Head of caudate nucleus (tissue), 42 donors: ENCODE results near the gene ARHGAP21.

Experiments used
- DNase-seq, 42 donors: peaks; one replicate each; pipeline versions ENCODE4 v3.0.0 to v3.0.0-alpha.2; 2020 to 2021; ENCODE audit warnings: mixed read lengths in 7 of 42
- intact Hi-C: fragments of 100-400 bp; cut with DNase I; formaldehyde crosslinking; loops from one replicate; pipeline ENCODE4 v1.15.0; 2022

ARHGAP21 gene

DNA sequence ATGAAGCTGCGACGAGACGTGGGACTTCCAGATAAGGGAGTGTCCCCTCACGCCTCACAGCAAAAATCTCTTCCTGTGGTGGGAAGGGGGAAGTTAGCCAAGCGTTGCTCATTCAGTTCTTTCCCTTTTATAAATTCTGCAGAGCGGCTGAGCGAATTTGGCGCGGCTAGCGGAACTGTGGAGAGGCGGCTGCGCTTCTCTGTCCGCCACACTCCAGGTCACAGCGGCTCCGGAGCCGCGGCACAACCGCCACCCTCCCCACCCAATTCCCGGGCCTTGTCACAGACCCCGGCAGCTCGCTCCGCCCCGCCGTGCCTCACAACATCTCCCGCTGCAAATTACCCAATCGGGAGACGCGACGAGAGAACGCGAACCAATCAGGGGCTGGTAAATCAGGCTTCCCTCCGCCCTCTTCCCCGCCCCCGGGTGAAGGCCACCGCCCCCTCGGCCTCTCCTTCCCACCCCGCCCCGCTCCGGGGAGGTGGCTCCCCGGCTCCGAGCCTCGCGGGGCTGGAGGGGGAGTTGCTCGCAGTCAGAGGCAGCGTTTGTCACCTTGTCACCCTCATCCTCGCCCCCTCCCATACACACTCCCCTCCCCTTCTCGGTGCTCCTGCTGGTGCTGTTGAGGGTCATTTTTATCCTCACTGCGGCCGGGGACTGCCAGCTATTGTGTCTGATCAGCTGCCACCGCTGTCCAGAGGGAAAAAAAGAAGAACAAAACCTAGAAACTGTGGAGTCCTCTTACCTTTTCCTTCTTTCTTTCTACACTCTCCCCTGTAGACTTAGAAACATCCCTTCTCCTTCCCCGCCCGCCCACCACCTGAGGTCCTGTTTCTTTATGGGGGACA, 918 bp upstream of the ARHGAP21 start:
- DNase-seq: peak; percentile 98 to 100 (median 99)
- intact Hi-C loops: loop anchor here (5.0 to 10.0 kb wide), 4 partner anchors 80 to 293 kb away; partner anchors contain the start of genes ENKUR, PRTFDC1 and THNSL1

DNA sequence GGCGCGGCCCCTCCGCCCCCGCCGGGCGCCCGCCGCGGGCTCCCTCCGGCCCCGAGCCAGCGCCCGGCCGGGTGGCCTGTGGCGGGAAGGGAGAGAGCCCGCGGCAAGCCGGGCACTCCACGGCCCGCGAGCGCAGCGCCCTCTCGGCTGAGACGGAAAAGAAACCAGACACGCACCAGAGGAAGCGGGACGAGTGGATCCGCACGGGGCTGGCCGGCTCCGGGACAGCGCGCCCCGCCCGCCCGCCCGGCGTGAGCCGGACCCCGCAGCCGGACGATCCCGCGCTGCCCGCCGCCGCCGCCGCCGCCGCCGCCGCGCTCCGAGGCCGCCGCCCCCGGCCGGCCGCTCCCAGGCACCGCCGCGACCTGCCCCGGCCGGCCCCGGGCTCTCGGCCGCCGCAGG, 300 bp downstream of the ARHGAP21 start:
- DNase-seq: peak in 6 of 42 donors; percentile 23 to 81 (median 61)
- intact Hi-C loops: loop anchor here (5.0 to 10.0 kb wide), 4 partner anchors 79 to 294 kb away; partner anchors contain the start of genes ENKUR, PRTFDC1 and THNSL1

DNA sequence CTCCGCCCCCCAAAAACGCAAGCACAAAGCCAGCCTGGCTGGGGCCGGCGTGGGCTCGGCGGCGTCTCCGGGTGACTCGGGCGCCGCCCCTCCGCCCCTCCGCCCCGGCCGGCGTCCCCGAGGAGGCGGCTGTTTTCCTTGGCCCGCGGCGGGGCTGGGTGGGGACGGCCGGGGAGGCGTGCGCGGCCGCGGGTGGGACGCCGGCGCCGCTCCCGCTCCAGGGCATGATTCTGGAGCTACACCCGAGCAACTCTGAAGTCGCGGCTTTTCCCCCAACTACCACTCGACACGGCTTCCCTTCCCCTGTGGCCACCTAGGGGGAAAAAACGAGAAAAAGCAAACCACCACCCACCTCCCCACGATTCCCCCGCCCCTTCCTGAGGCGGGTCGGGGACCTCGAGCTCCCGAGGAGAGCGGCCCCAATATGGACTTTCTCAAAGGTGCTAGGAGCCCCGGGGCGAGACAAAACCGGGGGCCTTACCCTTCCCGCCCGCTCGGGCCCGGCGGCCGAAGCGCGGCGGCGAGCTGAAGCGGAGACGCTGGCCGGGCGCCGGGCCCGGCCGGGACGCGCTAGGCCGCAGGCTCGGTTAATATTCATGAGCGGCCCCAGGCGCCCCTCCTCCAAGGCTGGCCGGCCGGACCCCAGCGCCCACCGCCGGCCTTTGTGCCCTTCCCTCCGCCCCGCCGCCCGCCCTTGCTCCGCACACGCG, 856 bp downstream of the ARHGAP21 start:
- DNase-seq: peak in 40 of 42 donors; percentile 31 to 87 (median 66)
- intact Hi-C loops: loop anchor here (5.0 to 10.0 kb wide), 4 partner anchors 78 to 294 kb away; partner anchors contain the start of genes ENKUR, PRTFDC1 and THNSL1

DNA sequence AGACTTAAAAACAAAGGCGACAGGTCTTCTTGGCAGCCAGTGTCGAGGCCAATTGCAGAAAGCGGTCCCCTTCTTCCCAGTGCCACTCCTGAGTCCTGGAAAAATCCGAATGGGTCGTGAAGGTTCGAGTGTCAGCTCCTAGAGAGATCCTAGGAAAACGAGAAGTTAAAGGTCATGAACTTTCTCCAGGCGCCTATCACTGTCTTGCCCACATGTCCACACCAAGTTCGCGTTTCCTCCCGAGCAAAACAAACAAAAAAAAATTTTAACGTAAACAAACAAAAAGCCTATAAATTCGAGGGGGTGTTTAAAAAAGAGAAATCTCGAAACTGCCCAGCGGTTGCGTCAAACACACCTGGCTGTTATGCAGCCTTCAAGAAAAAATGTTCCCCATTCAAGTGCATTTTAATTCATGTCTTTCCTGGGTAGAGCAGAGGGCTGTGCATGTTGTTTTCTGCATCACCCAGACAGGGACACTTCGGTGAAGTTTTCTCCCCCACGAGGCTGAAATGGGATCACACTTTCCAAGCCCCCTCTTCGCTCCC, 1.5 kb downstream of the ARHGAP21 start:
- intact Hi-C loops: loop anchor here (5.0 to 10.0 kb wide), 4 partner anchors 77 to 295 kb away; partner anchors contain the start of genes ENKUR, PRTFDC1 and THNSL1
- no peak for DNase-seq

DNA sequence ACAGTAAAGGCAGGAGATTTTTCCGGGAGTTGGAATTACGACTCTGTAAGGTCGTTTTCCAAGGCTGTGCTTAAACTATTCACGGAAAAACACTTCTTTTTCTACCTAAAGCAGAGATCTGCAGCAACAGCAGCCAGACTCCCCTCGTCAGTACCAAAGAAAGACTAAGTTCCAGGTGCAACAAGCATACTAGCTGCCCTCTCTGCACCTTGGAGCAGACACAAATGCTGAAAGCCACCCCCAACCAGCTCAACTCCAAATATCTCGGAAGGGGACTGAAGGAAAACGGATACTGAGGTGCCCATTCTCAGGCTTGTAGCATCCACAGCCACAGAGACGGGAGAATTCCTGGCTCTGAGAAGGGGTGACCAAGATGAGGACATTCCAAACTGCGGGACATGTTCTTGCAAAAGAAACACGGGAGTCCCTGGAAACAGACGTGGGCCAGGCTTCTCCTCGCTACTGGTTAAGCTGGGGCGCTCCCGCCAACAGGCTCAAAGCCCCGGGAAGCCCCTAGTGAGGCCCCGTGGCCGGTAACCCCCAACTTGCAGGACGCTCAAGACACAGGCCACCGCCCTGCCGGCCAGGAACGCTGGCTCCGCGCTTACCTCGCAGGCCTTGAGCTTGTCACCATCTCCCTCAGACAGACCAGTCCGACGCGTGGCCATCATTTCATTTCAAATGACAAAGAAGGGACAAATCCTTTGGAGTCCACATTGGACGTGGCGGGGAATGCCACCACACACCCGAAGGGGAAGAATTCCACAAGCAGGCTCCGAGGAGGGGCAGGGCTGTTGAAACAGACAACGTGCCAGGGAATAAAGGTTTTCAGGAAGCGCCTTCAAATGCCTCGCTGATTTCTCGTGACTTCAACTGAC, 2.2 kb downstream of the ARHGAP21 start:
- DNase-seq: peak in 35 of 42 donors; percentile 16 to 70 (median 39)
- intact Hi-C loops: loop anchor here (5.0 to 10.0 kb wide), 4 partner anchors 77 to 296 kb away; partner anchors contain the start of genes ENKUR, PRTFDC1 and THNSL1

DNA sequence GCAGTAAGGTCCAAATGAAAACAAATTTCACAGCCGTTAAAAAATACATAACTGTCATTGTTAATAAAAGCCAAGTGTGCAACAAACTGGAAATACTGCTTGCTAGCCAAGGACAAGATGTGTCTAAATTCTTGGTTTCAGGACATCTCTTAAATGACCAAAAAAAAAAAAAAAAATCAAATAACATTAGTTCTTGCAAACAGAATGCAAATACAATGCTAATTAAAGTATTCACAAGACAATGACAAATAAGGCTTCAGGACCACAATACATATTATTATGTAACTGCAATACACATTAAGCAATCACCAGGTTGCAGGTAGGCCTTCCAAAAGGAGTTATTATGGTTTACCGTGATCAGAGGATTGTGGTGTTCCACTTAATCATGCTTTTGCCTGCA, 3.6 kb downstream of the ARHGAP21 start:
- intact Hi-C loops: loop anchor here (5.0 to 10.0 kb wide), 4 partner anchors 75 to 297 kb away; partner anchors contain the start of genes ENKUR, PRTFDC1 and THNSL1
- peak in 1 of 42 donors; percentile 27 for DNase-seq

DNA sequence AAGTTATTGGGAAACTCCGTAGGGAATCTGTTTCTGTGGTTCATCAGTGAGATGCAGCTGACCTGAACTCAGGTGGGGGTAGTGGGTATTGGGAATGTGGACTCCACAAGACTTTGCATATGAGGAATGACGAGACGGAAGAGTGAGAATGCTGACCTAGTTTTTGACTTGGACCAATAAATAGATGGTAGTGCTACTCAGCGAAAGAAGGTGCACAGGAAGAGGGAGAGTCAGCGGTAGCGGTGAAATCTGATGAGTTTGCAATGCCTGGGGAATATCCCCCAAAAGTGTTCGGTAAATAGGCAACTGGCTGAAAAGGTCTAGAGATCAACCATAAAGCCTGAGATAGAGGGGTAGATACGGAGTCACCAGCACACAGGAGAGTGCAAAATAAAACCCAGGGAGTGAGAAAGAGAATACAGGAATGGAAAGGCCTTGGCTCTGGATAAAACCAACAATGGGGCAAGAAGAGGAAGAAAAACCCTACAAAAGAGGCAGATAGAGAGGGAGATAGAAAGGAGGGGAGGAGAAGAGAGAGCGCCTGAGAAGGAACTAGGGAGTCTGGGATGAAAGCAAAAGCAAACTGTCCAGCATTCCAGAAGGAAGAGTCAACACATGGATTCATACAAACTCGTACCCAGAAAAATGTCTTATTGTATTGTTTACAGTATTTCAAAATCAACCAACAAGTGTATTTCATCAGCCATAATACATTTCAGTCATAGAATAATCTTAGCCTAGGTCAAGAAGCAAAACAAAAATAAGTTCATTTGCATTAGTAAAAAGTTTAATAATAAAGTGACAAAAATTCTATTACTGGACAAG, 5.4 kb downstream of the ARHGAP21 start:
- peak in 1 of 42 donors; percentile 36 for DNase-seq
- intact Hi-C loops: no loop called here

DNA sequence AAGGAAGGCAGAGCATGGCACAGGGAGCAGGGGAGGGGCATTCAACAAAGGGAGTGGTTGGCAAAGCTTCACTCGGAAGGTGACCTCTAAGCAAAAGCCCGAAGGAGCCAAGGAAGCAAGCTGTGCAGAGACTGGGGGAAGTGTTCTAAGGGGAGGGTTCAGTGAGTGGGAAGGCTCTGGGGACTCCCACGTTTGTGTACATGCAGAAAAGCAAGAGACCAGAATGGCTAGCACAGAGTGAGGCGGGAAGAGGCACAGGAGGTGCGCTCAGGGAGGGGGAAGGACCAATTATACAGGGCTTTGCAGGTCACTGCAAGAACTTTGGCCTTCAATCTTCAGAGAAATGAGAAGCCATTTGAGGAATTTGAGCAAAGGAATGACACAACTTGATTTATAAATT, 7.4 kb downstream of the ARHGAP21 start:
- intact Hi-C loops: no loop called here

DNA sequence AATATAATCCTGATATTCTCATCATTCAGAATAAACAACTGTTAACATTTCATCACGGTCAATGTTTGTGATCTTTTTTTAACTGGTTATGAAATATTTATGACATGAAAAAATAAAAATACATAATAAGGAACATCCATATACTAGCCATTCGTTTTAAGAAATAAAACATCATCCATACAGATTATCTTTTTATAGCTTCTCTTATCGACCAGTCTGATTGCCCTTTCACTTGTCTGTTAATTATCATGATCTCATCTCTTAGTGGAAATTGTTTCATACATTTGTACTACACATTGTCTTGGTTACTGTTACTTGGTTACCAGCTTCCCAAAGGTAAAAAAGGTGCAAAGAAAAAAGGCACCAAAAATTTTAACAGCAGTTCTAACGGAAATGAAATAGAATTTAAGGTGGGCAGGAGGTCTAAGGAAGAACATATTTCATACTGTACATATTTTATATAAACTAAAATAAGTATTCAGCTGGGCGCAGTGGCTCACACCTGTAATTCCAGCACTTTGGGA, 8.4 kb downstream of the ARHGAP21 start:
- no peak for DNase-seq
- intact Hi-C loops: no loop called here

More for the DNA sequence above, 7.4 kb downstream of the ARHGAP21 start:
- peak in 10 of 42 donors; percentile 19 to 56 (median 32) for DNase-seq

DNA sequence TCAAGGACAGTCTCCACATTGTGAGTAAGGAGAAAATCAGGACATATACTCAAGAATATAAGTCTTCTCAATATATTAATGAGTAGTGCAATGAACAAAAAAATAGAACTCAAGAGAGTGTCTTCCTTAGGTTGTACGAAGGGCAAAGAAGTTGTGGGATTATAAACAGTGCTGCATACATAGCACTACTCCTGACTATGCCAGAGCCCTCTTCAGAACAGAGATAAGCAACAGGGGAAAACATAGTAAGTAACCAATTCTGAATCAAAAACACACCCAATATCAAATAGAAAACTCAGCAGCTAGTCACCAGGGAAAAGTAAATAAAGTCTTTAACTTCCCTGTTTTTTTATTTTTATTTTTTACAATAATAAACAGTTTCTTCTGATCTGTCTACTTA, 10.6 kb downstream of the ARHGAP21 start:
- intact Hi-C loops: no loop called here
- DNase-seq: no peak

DNA sequence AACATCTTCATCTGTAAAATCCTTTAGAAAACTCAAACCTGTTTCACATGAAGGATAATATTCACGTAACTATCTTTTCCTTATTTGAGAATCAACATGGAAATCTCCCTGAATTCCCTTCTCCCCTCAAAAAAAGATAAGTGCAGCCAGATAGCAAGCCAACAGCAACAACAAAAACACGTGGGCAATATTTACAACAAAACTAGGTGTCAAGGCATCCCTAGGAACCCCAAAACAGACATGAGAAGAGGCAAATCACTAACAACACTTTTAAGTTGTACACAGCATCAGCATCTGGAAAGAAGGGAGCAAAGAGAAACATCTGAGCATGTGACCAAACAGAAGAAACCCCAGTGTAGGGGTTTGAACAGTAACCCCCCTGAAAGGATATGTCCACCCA, 12.2 kb downstream of the ARHGAP21 start:
- intact Hi-C loops: no loop called here
- DNase-seq: no peak

DNA sequence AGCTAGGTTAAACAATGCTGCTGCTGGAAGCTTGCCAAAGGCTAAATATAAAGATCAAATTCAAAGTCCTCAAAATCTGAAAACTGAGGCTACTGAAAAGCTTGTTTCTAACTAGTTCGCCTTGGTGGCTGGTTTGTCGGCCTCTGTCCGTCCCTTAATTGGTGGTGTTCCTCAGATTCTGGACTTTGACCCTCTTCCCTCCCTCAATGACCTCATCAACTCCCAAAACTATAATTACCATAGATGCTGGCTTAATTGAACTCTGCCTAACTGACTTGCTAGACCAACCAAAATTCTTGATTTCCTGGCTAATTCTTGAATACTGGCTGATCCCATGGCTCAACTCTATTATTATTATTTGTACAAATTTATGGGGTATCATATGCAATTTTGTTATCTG, 15.6 kb downstream of the ARHGAP21 start:
- no peak for DNase-seq
- intact Hi-C loops: no loop called here

DNA sequence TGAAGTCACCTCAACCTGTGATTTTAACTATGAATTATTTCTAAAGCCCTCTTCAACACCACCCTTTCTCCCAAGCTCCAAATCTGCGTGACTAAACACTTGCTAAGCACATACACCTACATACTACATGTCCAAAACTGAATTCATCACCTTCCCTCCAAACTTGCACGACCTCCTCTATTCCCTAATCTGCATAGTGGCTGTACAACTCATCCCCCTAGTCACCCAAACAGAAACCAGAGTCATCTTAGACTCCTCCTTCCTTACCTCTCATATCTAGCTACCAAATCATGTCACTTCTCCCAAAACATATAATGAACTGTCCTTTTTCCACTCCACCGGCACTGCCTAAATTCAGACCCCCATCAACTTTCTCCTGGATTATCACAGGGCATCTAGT, 16.2 kb downstream of the ARHGAP21 start:
- intact Hi-C loops: no loop called here
- no peak for DNase-seq

DNA sequence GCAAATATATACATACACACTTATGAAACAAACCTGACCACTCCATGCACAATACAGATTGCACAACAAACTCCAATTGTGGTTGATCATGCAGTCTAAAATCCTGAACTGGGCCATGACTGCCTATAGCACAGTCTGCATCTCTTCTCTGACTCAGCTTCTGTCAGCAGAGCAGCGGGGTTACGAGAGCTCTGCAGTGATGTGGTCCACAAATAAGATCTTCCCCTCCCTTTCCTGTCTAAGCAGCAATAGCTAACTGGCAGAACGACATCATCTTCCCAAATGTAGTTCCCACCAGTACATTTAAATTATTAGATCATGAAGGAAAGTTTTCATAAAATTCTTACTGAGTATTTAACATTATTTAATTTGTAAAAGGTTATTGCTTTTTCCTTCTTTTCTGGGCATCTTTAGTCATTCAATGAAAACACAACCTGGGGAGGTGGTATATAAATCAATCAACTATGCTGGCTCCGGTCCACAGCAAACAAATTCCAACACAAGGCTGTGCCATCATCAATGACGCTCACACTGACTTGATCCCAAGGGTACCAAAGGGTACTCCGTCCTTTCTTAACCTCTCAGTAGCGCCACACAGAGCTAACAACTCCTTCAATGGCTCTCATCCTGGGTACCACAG, 17.1 kb downstream of the ARHGAP21 start:
- intact Hi-C loops: no loop called here
- DNase-seq: peak in 37 of 42 donors; percentile 21 to 90 (median 61)

DNA sequence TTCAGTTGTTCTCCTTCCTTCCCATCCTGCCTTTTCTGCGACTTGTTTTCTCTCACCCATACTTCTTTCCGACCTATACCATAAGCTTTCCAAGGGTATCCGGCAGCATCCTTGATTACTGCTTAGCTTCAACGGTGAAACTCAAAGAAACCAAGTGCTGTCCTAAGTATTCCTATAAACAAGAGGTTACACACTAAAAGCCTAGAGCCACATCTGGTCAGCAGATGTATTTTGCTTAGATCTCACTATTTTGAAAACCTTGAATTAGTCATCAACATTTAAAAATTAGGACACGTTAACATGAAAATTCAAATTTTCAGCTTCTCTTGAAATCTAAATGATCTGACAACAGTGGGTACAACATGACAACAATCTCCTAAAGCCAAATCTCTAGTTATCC, 20.0 kb downstream of the ARHGAP21 start:
- no peak for DNase-seq

DNA sequence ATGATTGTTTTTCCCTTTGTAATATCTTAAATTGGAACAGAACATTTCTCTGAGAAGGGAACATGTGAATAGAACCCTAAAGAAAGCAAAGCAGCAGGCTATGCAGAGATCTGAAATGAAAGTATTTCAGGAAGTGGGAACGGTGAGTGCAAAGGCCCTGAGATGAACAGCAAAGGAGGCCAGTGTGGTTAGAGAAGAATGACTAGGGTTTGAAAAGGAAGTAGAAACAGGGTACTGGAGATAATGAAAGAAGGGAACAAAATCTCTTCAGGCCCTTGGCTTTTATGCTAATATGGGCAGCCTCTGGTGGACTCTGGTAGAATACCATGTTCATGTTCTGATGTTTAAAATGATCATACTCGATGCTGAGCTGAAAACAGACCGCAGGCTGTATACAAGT, 22.2 kb downstream of the ARHGAP21 start:
- no peak for DNase-seq
- intact Hi-C loops: no loop called here

More for the DNA sequence above, 20.0 kb downstream of the ARHGAP21 start:
- intact Hi-C loops: no loop called here

DNA sequence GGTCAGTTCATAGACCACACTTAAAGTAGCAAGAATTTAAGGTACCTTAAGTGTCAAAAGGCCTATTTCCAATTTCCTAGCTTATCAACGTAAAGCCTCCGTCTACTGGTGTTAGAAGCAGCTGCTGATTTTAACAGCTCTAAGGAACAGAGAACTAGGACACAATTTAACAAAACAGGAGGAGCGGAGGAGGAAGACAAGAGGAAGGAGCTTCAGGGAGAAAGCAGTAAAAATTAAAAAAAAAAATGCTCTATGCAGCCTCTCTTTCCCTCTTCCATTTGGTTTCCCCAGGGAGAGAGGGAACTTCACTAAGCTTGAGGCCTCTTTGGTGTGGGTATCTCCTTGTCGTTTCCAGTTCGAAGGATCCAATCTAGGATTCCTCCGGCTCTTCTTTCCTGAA, 22.7 kb downstream of the ARHGAP21 start:
- DNase-seq: peak in 2 of 42 donors; percentile 24 to 49
- intact Hi-C loops: no loop called here
